Gastrocnemius medialis (tissue), 4 donors: Measurements from ENCODE around the gene CDAN1.

Experiments
- POLR2A ChIP-seq, 2 donors: fragments of 450-650 bp; IDR thresholded peaks; one replicate each; pipeline ENCODE4 v1.6.1; 2017; ENCODE audit warnings: antibody characterized with exemption in 2 of 2, mild to moderate bottlenecking in 2 of 2, moderate library complexity in 2 of 2
- TF ChIP-seq, protein P1 (sequence below), 5 experiments: fragments of 450-650 bp in 3 of 5; fragments of 200-600 bp in 2 of 5; sonication (generic) in 2 of 5; IDR thresholded peaks in 4 of 5; conservative IDR thresholded peaks in 1 of 5; 1 replicate in 4 of 5; 2 replicates in 1 of 5; pipeline ENCODE4 v1.5.1; 2016 to 2019; ENCODE audit warnings: antibody characterized with exemption in 5 of 5, mild to moderate bottlenecking in 3 of 5, moderate library complexity in 3 of 5

DNA sequence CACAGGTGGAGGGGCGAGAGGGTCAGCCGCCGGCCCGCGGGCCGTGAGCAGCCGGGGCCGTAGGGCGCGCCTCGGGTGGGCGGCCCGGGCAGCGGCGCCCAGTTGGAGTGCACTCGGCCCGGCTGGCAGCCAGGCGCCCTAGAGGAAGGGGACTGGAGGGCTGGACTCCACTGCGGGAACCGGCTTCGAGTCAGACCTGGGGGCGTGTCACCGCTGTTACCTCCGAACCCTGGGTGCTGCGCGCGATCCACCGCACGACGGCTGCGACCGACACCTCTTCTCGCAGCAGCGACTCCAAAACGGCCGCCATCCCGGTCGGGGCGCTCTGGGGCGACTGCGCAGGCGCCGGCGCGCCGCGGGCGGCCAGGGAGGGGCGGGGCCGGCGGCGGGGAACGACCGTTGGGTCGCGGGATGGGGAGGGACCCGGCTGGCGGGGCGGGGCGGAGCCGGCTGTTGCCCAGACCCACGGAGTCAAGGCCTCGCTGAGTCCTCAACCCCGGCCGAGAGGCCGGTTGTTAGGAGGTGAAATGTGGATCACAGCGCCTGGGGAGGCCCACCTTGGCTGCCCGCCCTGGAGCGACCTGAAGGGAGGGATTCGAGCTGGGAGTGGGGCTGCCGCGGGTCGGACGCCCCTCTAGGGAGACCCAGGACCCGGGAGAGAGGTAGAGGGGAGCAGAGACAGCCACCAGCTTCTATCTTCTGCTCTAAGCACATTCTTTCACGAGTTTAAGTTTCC is at the start of gene CDAN1:
- TF ChIP-seq, protein P1, sequence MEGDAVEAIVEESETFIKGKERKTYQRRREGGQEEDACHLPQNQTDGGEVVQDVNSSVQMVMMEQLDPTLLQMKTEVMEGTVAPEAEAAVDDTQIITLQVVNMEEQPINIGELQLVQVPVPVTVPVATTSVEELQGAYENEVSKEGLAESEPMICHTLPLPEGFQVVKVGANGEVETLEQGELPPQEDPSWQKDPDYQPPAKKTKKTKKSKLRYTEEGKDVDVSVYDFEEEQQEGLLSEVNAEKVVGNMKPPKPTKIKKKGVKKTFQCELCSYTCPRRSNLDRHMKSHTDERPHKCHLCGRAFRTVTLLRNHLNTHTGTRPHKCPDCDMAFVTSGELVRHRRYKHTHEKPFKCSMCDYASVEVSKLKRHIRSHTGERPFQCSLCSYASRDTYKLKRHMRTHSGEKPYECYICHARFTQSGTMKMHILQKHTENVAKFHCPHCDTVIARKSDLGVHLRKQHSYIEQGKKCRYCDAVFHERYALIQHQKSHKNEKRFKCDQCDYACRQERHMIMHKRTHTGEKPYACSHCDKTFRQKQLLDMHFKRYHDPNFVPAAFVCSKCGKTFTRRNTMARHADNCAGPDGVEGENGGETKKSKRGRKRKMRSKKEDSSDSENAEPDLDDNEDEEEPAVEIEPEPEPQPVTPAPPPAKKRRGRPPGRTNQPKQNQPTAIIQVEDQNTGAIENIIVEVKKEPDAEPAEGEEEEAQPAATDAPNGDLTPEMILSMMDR (IDR thresholded peaks at IDR 0.05 in 4 of 5, conservative IDR thresholded peaks at IDR 0.05 in 1 of 5) = peak in 1 of 5 experiments; percentile 20
- peak; percentile 74 to 75 for TF ChIP-seq POLR2A (IDR thresholded peaks at IDR 0.05)
